HG03558 (cell line): ENCODE results near the gene MFSD11.
"Not testable (repeated sequence)": the region's sequence is repeated elsewhere in the genome, so short reads cannot be mapped to it uniquely, and the experiment has no call there.

Experiments
- ATAC-seq: cut with Tn5 transposase; IDR thresholded peaks from one replicate; pipeline ENCODE4 v1.9.1; 2021; ENCODE audit warnings: moderate number of reproducible peaks; ENCODE audit not compliant: unreplicated experiment; ENCODE audit errors: extremely low read depth

The MFSD11 gene

GRCh38 chr17:76791053-76791980 is 53.4 kb downstream of the MFSD11 start:
- no peak for ATAC-seq

DNA sequence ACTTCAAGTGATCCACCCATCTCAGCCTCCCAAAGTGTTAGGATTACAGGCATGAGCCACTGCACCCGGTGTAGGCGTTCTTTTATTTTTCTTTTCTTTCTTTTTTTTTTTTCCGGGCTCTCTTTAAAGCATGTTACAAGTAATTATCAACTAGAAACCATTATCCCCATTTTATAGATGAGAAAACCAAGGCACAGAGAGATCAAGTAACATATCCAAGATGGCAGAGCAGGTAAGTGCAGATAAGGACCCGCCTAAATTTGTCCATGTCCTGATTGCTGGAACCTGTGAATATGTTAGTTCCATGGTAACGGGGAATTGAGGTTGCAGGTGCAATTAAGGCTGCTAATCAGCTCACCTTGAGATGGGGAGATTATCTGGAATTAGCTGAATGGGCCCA is 54.4 kb downstream of the MFSD11 start:
- ATAC-seq = no peak

DNA sequence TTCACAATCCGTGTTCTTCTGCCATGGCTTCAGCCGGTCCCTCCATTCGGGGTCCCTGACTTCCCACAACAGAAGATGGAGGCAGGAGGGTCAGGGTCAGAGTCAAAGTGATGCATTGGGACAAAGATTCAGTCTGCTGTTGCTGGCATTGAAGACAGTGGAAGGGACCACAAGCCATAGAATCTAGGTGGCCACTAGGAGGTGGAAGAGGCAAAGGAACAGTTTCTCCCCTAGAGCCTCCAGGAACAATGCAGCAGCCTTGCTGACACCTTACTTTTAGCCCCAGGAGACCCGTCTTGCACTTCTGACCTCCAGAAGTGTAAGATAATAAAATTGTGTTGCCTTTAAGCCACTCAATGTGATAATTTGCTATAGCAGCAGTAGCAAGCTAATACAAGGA is 55.9 kb downstream of the MFSD11 start:
- no peak for ATAC-seq

DNA sequence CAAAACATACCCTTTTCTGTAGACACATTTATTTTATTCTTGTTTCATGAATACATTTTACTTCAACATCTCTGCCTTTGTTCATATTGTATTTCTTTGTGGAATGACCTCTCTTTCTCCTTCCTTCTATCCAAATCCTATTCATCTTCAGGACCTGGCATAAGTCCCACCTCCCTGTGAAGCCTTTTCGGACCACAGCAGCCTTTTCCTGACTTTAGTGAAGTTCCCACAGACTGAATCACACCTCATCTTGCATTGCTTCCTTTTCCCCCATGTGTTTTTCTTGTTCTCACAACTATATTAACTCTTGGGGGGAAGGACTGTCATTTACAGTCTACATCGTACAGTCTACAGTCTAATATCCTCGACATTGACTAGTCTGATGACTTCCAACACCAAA is 58.2 kb downstream of the MFSD11 start:
- no peak for ATAC-seq

DNA sequence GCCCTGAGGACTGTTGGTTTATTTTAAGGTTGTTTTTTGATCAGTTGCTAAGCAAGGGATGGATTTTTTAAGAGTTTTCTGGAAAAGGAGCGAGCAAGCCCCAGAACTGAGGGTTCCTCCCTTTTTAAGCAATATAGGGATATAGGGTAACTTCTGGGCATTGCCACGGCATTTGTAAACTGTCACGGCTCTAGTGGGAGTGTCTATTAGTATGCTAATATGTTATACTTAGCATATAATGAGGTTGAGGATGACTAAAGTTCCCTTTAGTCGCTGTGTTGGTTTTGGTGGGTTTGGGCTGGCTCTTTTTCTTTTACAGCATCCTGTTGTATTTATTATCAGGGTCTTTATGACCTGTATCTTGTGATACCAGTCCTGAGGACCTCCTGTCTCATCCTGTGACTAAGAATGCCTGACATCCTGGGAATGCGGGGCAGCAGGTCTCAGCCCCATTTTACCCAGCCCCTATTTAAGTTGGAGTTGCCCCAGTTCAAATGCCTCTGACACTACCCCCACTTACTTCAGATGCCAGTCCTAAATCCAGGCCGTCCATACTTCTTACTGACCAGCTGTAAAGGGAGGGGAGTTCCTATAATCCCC is 59.4 kb downstream of the MFSD11 start:
- ATAC-seq = no peak

GRCh38 chr17:76801706-76802105 is 63.8 kb downstream of the MFSD11 start:
- no peak for ATAC-seq

- no peak for ATAC-seq
Observed at GRCh38 chr17:76805319-76805718, 67.4 kb downstream of the MFSD11 start.

- not testable (repeated sequence) for ATAC-seq
Observed at GRCh38 chr17:76806151-76806550, 68.2 kb downstream of the MFSD11 start.

DNA sequence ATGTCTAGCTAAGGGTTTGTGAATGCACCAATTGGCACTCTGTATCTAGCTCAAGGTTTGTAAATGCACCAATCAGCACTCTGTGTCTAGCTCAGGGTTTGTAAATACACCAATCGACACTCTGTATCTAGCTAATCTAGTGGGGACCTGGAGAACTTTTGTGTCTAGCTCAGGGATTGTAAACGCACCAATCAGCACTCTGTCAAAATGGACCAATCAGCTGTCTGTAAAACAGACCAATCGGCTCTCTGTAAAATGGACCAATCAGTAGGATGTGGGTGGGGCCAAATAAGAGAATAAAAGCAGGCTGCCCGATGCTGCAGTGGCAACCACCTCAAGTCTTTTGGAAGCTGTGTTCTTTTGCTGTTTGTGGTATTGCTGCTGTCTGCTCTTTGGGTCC is 68.8 kb downstream of the MFSD11 start:
- ATAC-seq = not testable (repeated sequence)

DNA sequence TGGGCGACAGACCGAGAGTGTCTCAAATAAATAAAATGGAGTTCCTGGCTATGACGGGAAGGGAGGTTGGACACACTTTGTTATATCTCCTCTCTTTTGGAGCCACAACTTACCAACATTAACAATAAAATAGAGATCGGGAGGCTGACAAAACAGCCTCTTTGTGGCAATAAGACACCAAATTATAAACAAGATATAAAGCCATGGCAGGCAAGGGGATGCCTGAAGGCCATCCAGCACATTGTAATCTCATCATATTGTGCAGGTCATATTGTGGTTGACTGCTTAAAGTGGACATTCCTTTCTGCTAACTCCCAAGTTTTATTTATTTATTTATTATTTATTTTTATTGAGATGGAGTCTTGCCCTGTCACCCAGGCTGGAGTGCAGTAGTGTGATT is 70.4 kb downstream of the MFSD11 start:
- ATAC-seq = no peak

DNA sequence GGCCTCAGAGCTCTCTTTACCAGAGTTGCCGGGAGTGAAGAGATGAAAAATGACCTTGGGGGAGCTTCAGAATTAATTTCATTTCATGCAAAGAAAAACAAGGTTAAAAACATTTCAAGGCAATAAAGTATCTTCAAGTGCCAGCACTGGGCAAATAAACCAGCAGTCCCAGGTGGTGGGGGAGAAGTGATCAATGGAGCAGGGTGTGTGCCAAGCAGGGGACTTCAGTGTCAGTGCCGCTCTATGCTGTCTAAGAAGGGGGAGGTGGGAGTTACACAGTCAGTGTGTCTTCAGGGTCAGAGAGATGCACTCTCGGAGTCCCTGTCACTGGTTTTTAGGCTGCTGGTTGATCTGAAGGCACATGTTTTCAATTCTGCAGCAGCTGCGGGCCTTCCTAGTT is 73.0 kb downstream of the MFSD11 start:
- no peak for ATAC-seq

DNA sequence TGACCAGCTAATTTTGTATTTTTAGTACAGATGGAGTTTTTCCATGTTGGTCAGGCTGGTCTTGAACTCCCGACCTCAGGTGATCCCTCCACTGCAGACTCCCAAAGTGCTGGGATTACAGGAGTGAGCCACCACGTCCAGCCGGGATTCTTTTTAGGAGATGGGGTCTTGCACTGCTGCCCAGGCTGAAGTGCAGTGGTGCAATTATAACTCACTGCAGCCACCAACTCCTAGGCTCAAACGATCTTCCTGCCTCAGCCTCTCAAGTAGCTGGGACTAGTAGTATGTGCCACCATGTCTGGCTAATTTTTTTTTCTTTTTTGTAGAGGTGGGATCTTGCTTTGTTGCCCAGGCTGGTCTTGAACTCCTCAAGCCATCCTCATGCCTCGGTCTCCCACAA is 73.9 kb downstream of the MFSD11 start:
- ATAC-seq = no peak

- no peak for ATAC-seq
Observed at GRCh38 chr17:76812263-76812662, 74.3 kb downstream of the MFSD11 start.

DNA sequence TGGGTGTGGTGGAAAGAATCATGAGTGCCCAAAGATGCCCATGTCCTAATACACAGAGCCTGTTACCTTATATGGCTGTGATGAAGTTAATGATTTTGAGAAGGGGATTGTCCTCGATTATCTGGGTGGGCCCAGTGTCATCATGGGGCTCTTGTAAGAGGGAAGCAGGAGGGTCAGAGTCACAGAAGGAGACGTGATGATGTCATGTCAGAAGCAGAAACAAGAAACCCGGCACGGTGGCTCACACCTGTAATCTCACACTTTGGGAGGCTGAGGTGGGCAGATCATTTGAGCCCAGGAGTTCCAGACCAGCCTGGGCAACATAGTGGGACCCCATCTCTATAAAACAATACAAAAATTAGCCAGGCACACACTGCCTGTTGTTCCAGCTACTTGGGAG is 75.0 kb downstream of the MFSD11 start:
- no peak for ATAC-seq

DNA sequence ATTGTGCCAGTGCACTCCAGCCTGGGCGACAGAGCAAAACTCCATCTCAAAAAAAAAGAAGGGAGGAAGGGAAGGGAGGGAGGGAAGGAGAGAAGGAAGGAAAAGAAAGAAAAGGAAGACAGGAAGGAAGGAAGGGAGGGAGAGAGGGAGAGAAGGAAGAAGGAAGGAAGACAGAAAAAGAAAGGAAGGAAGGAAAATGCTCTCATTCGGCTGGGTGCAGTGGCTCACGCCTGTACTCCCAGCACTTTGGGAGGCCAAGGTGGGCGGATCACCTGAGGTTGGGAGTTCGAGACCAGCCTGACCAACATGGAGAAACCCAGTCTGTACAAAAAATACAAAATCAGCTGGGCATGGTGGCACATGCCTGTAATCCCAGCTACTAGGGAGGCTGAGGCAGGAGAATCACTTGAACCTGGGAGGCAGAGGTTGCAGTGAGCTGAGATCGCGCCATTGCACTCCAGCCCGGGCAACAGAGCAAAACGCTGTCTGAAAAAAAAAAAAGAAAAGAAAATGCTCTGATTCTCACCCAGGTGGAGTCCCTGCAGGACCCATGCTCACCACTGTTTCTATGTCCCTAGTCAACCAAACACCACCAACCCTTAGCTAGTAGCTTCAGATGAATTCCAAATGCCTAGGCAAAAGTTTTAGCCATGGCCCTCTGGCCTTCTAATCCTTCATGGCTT is 78.1 kb downstream of the MFSD11 start:
- ATAC-seq = not testable (repeated sequence)

GRCh38 chr17:76816590-76817135 is 78.7 kb downstream of the MFSD11 start:
- ATAC-seq = no peak

GRCh38 chr17:76820039-76820438 is 82.1 kb downstream of the MFSD11 start:
- ATAC-seq = no peak

- no peak for ATAC-seq
Observed at GRCh38 chr17:76820561-76820960, 82.6 kb downstream of the MFSD11 start.

GRCh38 chr17:76822184-76822778 is 84.4 kb downstream of the MFSD11 start:
- ATAC-seq = no peak

DNA sequence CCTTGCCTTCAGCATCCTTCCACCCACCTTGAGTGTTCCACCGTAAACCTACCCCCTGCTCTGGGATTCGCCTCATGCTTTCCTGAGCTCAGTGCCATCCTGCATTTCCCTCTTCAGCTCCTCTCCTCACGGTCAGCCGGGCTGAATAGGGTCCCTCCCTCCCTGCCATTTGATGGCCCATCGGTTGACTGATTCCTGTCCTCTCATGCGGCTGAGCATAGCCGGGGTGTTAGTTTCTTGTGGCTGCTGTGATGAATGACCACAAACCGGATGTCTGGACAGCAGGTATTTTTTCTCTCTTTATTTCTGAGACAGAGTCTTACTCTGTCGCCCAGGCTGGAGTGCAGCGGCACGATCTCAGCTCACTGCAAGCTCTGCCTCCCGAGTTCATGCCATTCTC is 86.2 kb downstream of the MFSD11 start:
- ATAC-seq = no peak
